Endometrium (tissue), 2 donors: ENCODE results near the gene PNLDC1.

ENCODE experiments used
- FAIRE-seq: peaks from 2 replicates; lab custom pipeline; 2012; peaks lifted over from hg19 to GRCh38; lab: Jason Lieb, UNC
- donor health status: control.
- donor health status: control.

The PNLDC1 gene

GRCh38 chr6:159800141-159800865 is at the start of gene PNLDC1:
Gene PNLDC1, plus strand, starts transcription at chr6:159800276. Its CDS starts 32 bp downstream, at chr6:159800308.
- no peak for FAIRE-seq

GRCh38 chr6:159751448-159751847 is 48.6 kb upstream of the PNLDC1 start:
- FAIRE-seq, result no peak

- FAIRE-seq, result no peak
Observed at GRCh38 chr6:159753081-159753872, 46.8 kb upstream of the PNLDC1 start.

- FAIRE-seq, result no peak
Observed at GRCh38 chr6:159754401-159754800, 45.7 kb upstream of the PNLDC1 start.

- no peak for FAIRE-seq
Observed at GRCh38 chr6:159754959-159755914, 44.8 kb upstream of the PNLDC1 start.

GRCh38 chr6:159756508-159756907 is 43.6 kb upstream of the PNLDC1 start:
- FAIRE-seq, result no peak

GRCh38 chr6:159758031-159759001 is 41.8 kb upstream of the PNLDC1 start:
- FAIRE-seq, result no peak

GRCh38 chr6:159759645-159760044 is 40.4 kb upstream of the PNLDC1 start:
- no peak for FAIRE-seq

- FAIRE-seq, result no peak
Observed at GRCh38 chr6:159760602-159761057, 39.4 kb upstream of the PNLDC1 start.

- no peak for FAIRE-seq
Observed at GRCh38 chr6:159761129-159761872, 38.8 kb upstream of the PNLDC1 start.

GRCh38 chr6:159761873-159762680 is 38.0 kb upstream of the PNLDC1 start, which contains the start of gene ACAT2:
Gene ACAT2, plus strand, starts transcription at chr6:159762045. Its CDS starts 43 bp downstream, at chr6:159762088.
- FAIRE-seq, result peak; percentile 85

- no peak for FAIRE-seq
Observed at GRCh38 chr6:159762681-159763293, 37.3 kb upstream of the PNLDC1 start.

GRCh38 chr6:159766906-159767305 is 33.2 kb upstream of the PNLDC1 start:
- no peak for FAIRE-seq

GRCh38 chr6:159769470-159769869 is 30.6 kb upstream of the PNLDC1 start:
- FAIRE-seq, result no peak

GRCh38 chr6:159772196-159772595 is 27.9 kb upstream of the PNLDC1 start:
- FAIRE-seq, result no peak

GRCh38 chr6:159777240-159777904 is 22.7 kb upstream of the PNLDC1 start:
- no peak for FAIRE-seq

- FAIRE-seq, result no peak
Observed at GRCh38 chr6:159778131-159778530, 21.9 kb upstream of the PNLDC1 start.

GRCh38 chr6:159778542-159779103 is 21.5 kb upstream of the PNLDC1 start:
- FAIRE-seq, result no peak
